SK-N-SH (cell line): ENCODE measurements around the gene ZNRF1. TPM values are rescaled to one million over a fixed set of nuclear protein-coding genes. Genes with fewer than 3 reads are reported as not detected.
A peak's percentile ranks its signal among the peaks of the same experiment; 100 is the strongest.

Experiments
- CTCF ChIA-PET: fragments of 300-600, 350-600 bp; formaldehyde crosslinking; extraction: SDS; loops from one replicate; lab custom pipeline; 2021; lab: Yijun Ruan, JAX
- POLR2A ChIA-PET: fragments of 350-600 bp; sonication (Branson Sonifier 250); formaldehyde crosslinking; extraction: SDS; loops from one replicate; lab custom pipeline; 2020; ENCODE audit warnings: antibody characterized with exemption, inconsistent platforms; lab: Yijun Ruan, JAX
- DNase-seq: peaks from one replicate; pipeline ENCODE4 v3.0.0; 2012
- H2AFZ ChIP-seq: fragments of 200-600 bp; sonication (generic); 2 replicates; pipeline ENCODE4 v1.8.1; 2016; ENCODE audit warnings: antibody characterized with exemption, mild to moderate bottlenecking, low read depth
- H3F3A ChIP-seq: fragments of 200-600 bp; sonication (generic); replicated peaks from 2 replicates; pipeline ENCODE3; 2016; ENCODE audit warnings: antibody characterized with exemption, mild to moderate bottlenecking; ENCODE audit not compliant: insufficient read depth
- H3K27ac ChIP-seq, 2 experiments: fragments of 200-500 bp in 1 of 2; fragments of 200-600 bp in 1 of 2; sonication (Bioruptor generic) in 1 of 2; sonication (generic), shearing (Covaris generic) in 1 of 2; 2 replicates each; pipeline versions ENCODE4 v1.5.1 to v1.6.1; 2014 to 2016; ENCODE audit warnings: low read depth in 2 of 2, inconsistent platforms in 1 of 2, low read length in 1 of 2, mild to moderate bottlenecking in 1 of 2, mixed read lengths in 1 of 2
- H3K27me3 ChIP-seq: fragments of 200-600 bp; sonication (generic), shearing (Covaris generic); 2 replicates; pipeline ENCODE4 v1.6.1; 2016; ENCODE audit warnings: mixed run types; ENCODE audit not compliant: insufficient read depth
- H3K36me3 ChIP-seq, 2 experiments: fragments of 200-500 bp in 1 of 2; fragments of 200-600 bp in 1 of 2; sonication (Bioruptor generic) in 1 of 2; sonication (generic) in 1 of 2; replicated peaks in 1 of 2; 2 replicates each; pipeline versions ENCODE3 to v1.5.1; 2014 to 2016; ENCODE audit warnings: low read length in 1 of 2, mild to moderate bottlenecking in 1 of 2; ENCODE audit not compliant: insufficient read depth in 2 of 2, control insufficient read depth in 1 of 2
- H3K4me1 ChIP-seq, 2 experiments: fragments of 200-500 bp in 1 of 2; fragments of 200-600 bp in 1 of 2; sonication (Bioruptor generic) in 1 of 2; sonication (generic), shearing (Covaris generic) in 1 of 2; 2 replicates each; pipeline versions ENCODE4 v1.5.1 to v1.6.1; 2014 to 2016; ENCODE audit warnings: low read depth in 1 of 2, low read length in 1 of 2, mixed run types in 1 of 2; ENCODE audit not compliant: insufficient read depth in 2 of 2, control insufficient read depth in 1 of 2
- H3K4me2 ChIP-seq: fragments of 200-600 bp; sonication (generic), shearing (Covaris generic); 2 replicates; pipeline ENCODE4 v1.6.1; 2017; ENCODE audit warnings: mixed run types
- H3K4me3 ChIP-seq, 2 experiments: fragments of 200-500 bp in 1 of 2; fragments of 200-600 bp in 1 of 2; sonication (Bioruptor generic) in 1 of 2; sonication (generic), shearing (Covaris generic) in 1 of 2; 2 replicates each; pipeline versions ENCODE4 v1.5.1 to v1.8.1; 2014 to 2016; ENCODE audit warnings: low read depth in 2 of 2, inconsistent platforms in 1 of 2, low read length in 1 of 2, mild to moderate bottlenecking in 1 of 2, mixed read lengths in 1 of 2, moderate library complexity in 1 of 2
- H3K79me2 ChIP-seq: fragments of 200-600 bp; sonication (generic); 2 replicates; pipeline ENCODE4 v1.8.1; 2017; ENCODE audit warnings: mild to moderate bottlenecking; ENCODE audit not compliant: insufficient read depth
- H3K9ac ChIP-seq: fragments of 200-600 bp; sonication (generic); 2 replicates; pipeline ENCODE4 v1.6.1; 2017; ENCODE audit warnings: mixed run types
- H3K9me2 ChIP-seq: fragments of 200-600 bp; sonication (generic); 2 replicates; pipeline ENCODE4 v1.6.1; 2017; ENCODE audit warnings: mixed run types
- H3K9me3 ChIP-seq: fragments of 200-600 bp; sonication (generic); 2 replicates; pipeline ENCODE4 v1.6.1; 2017; ENCODE audit warnings: mixed run types, mild to moderate bottlenecking, moderate library complexity
- H4K20me1 ChIP-seq: fragments of 200-600 bp; sonication (generic); 2 replicates; pipeline ENCODE4 v1.6.1; 2017; ENCODE audit warnings: mild to moderate bottlenecking, mixed run types; ENCODE audit not compliant: insufficient read depth
- CHD2 ChIP-seq: fragments of 150-350 bp; IDR thresholded peaks from 2 replicates; pipeline ENCODE4 v1.6.1; 2018; ENCODE audit warnings: low read length; ENCODE audit not compliant: partially characterized antibody
- ELF1 ChIP-seq: IDR thresholded peaks from 2 replicates; pipeline ENCODE4 v1.4.0; 2012
- EP300 ChIP-seq, 2 experiments: IDR thresholded peaks; 2 replicates each; pipeline versions ENCODE4 v1.4.0 to v1.6.1; 2012; ENCODE audit warnings: borderline replicate concordance in 1 of 2, low read depth in 1 of 2, low read length in 1 of 2
- EZH2phosphoT487 ChIP-seq: fragments of 200-600 bp; sonication (generic); IDR thresholded peaks from 2 replicates; pipeline ENCODE4 v1.6.1; 2017; ENCODE audit warnings: low read depth, mixed run types, mild to moderate bottlenecking, antibody characterized with exemption, moderate library complexity, borderline replicate concordance
- FOXJ3 ChIP-seq: sonication (generic); formaldehyde crosslinking; IDR thresholded peaks from 2 replicates; pipeline ENCODE4 v1.5.1; 2020; ENCODE audit warnings: mild to moderate bottlenecking, missing genetic modification reagents
- FOXM1 ChIP-seq: IDR thresholded peaks from 2 replicates; pipeline ENCODE4 v1.4.0; 2012; ENCODE audit warnings: low read depth, mild to moderate bottlenecking
- GATA2 ChIP-seq: sonication (generic); formaldehyde crosslinking; IDR thresholded peaks from 2 replicates; pipeline ENCODE4 v1.5.0; 2020; ENCODE audit warnings: mild to moderate bottlenecking, missing genetic modification reagents
- JUND ChIP-seq: IDR thresholded peaks from 2 replicates; pipeline ENCODE4 v1.4.0; 2012
- NRF1 ChIP-seq: IDR thresholded peaks from 2 replicates; pipeline ENCODE4 v1.6.1; 2012; ENCODE audit warnings: low read depth, mild to moderate bottlenecking, low read length
- RAD21 ChIP-seq: IDR thresholded peaks from 2 replicates; pipeline ENCODE4 v1.6.1; 2012; ENCODE audit warnings: mild to moderate bottlenecking, low read length
- RCOR1 ChIP-seq: fragments of 150-350 bp; IDR thresholded peaks from 2 replicates; pipeline ENCODE4 v1.6.1; 2017; ENCODE audit warnings: antibody characterized with exemption, low read length
- RFX5 ChIP-seq: IDR thresholded peaks from 2 replicates; pipeline ENCODE4 v1.6.1; 2012; ENCODE audit warnings: mild to moderate bottlenecking, improper control_type of control experiment, low read length
- RXRA ChIP-seq: IDR thresholded peaks from 2 replicates; pipeline ENCODE4 v1.4.0; 2012; ENCODE audit warnings: low read depth, mild to moderate bottlenecking, borderline replicate concordance
- SMC3 ChIP-seq: IDR thresholded peaks from 2 replicates; pipeline ENCODE4 v1.6.1; 2012; ENCODE audit warnings: low read depth, low read length, improper control_type of control experiment
- TCF12 ChIP-seq: IDR thresholded peaks from 2 replicates; pipeline ENCODE4 v1.4.0; 2012
- YY1 ChIP-seq: IDR thresholded peaks from 2 replicates; pipeline ENCODE4 v1.4.0; 2012; ENCODE audit warnings: low read depth, mild to moderate bottlenecking
- WGBS: methylation state at CpG from one replicate; pipeline ENCODE4 v1.1.6; 2017; ENCODE audit warnings: low lambda C conversion rate; 5-methylcytosine and 5-hydroxymethylcytosine counted together
- polyA plus RNA-seq, 3 experiments: library from polyadenylated mRNA; depleted of rRNA; stranded (reverse); fragments of >200 nt; gene quantifications; 2 replicates each; pipeline ENCODE4 v1.2.3, GENCODE V29; 2012
- TF ChIP-seq, protein P1 (sequence below): fragments of 200-600 bp; sonication (generic); IDR thresholded peaks from 2 replicates; pipeline ENCODE4 v1.6.1; 2017; ENCODE audit warnings: antibody characterized with exemption, mild to moderate bottlenecking, moderate library complexity
- TF ChIP-seq, protein P2 (sequence below): IDR thresholded peaks from 2 replicates; pipeline ENCODE4 v1.4.0; 2012; ENCODE audit warnings: low read depth, borderline replicate concordance

Gene ZNRF1
- polyA plus RNA-seq, 1 of the 3 experiments (the other 2 are of a cell fraction): 23.7 TPM

DNA sequence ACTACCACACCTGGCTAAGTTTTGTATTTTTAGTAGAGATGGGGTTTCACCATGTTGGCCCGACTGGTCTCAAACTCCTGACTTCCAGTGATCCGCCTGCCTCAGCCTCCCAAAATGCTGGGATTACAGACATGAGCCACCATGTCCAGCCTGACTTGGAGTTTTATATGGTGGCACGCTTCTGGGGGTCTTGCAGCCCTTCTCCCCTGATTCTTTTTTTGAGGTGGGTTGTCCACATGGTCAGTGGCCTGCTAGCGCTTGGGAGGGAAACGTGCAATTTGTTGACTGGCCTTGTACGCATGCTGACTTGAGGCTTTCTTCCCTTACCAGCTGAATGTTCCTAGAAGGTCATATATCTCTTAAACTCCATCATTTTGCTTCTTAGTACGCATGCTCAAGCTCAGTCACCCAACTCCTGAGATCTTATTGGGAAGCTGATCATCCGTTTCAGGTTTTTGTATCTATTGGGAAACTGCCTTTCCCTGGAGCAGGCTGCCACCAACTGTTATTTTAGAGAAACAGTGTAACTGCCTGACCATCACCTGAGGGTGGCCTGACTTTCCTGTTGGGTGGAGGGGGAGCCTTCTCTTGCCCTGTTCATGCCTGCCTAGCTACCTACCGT is 131.4 kb downstream of the ZNRF1 start:
- no peaks in the 10 kb centered on the region for H3K4me1 ChIP-seq
- ChIA-PET CTCF (interaction anchor here (0.6 to 1.8 kb wide), 6 partner anchors 10 to 317 kb away, joined by 3 to 10 read pairs (median 4); partner anchors contain the start of gene ZNRF1), POLR2A (no interaction called here)
- H3K9ac ChIP-seq: no peak overlapping the region
- no peak for DNase-seq
- no peak overlapping the region for H3K4me3 ChIP-seq
- H3K79me2 ChIP-seq: no peaks in the 10 kb centered on the region
- H4K20me1 ChIP-seq: no peaks in the 10 kb centered on the region
- H3K36me3 ChIP-seq: no peaks in the 10 kb centered on the region
- TF ChIP-seq ELF1 (no peak), RAD21 (peak; percentile 48)
- no peaks in the 10 kb centered on the region for H3F3A ChIP-seq
- WGBS: 81% methylated on average over 9 of the region's 9 CpGs
- H2AFZ ChIP-seq: no peak overlapping the region
- H3K4me2 ChIP-seq: no peak overlapping the region
- H3K9me3 ChIP-seq: no peaks in the 10 kb centered on the region
- H3K27me3 ChIP-seq: no peaks in the 10 kb centered on the region; the same call in 1 of the 2 replicates
- no peaks in the 10 kb centered on the region for H3K9me2 ChIP-seq
- H3K27ac ChIP-seq: no peak overlapping the region

DNA sequence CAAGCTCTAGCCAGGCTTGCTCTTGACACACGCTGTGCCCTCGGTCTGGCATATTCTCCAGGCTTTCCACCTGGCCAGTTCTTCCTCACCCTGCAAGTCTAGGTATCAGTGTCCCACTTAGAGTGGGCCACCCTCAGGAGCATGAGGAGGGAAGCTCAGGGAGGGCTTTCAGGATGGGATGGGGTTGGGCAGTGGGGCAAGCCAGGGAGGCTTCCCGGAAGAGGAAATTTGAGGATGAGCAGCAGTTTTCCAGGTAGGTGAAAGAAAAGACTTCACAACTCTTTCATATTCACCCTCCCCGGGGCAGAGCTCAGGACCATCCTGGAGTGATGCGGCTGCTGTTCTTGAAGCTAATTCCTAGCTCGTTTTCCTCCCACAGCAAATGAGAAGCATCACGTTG is 132.3 kb downstream of the ZNRF1 start:
- Histone ChIP-seq H3K9me3 (no peaks in the 10 kb centered on the region), H3K9me2 (no peaks in the 10 kb centered on the region), H3K4me1 (no peaks in the 10 kb centered on the region), H2AFZ (no peak overlapping the region), H3K27ac (no peak overlapping the region), H3K27me3 (no peaks in the 10 kb centered on the region; the same call in 1 of the 2 replicates), H3K4me3 (no peak overlapping the region), H3K4me2 (no peak overlapping the region), H4K20me1 (no peaks in the 10 kb centered on the region), H3K36me3 (no peaks in the 10 kb centered on the region), H3F3A (no peaks in the 10 kb centered on the region), H3K79me2 (no peaks in the 10 kb centered on the region), H3K9ac (no peak overlapping the region)
- ChIA-PET CTCF (interaction anchor here (1.0 to 1.8 kb wide), 3 partner anchors 68 to 318 kb away, joined by 4 to 10 read pairs (median 4); partner anchors contain the start of gene ZNRF1), POLR2A (no interaction called here)
- WGBS: 57% methylated on average over 7 of the region's 7 CpGs
- DNase-seq: no peak
- TF ChIP-seq YY1 (no peak), CHD2 (no peak), NRF1 (no peak), RXRA (no peak), GATA2 (no peak), RCOR1 (no peak), EP300 (IDR thresholded peaks at IDR 0.05; ENCODE audit: borderline replicate concordance in 1 of 2, low read depth in 1 of 2, low read length in 1 of 2) (no peak), FOXM1 (no peak), JUND (no peak), SMC3 (no peak), ELF1 (no peak), RFX5 (no peak), TCF12 (no peak), FOXJ3 (CRISPR knock-in tag) (no peak), EZH2phosphoT487 (no peak)
- TF ChIP-seq, protein P1, sequence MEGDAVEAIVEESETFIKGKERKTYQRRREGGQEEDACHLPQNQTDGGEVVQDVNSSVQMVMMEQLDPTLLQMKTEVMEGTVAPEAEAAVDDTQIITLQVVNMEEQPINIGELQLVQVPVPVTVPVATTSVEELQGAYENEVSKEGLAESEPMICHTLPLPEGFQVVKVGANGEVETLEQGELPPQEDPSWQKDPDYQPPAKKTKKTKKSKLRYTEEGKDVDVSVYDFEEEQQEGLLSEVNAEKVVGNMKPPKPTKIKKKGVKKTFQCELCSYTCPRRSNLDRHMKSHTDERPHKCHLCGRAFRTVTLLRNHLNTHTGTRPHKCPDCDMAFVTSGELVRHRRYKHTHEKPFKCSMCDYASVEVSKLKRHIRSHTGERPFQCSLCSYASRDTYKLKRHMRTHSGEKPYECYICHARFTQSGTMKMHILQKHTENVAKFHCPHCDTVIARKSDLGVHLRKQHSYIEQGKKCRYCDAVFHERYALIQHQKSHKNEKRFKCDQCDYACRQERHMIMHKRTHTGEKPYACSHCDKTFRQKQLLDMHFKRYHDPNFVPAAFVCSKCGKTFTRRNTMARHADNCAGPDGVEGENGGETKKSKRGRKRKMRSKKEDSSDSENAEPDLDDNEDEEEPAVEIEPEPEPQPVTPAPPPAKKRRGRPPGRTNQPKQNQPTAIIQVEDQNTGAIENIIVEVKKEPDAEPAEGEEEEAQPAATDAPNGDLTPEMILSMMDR: no peak
- TF ChIP-seq, protein P2, sequence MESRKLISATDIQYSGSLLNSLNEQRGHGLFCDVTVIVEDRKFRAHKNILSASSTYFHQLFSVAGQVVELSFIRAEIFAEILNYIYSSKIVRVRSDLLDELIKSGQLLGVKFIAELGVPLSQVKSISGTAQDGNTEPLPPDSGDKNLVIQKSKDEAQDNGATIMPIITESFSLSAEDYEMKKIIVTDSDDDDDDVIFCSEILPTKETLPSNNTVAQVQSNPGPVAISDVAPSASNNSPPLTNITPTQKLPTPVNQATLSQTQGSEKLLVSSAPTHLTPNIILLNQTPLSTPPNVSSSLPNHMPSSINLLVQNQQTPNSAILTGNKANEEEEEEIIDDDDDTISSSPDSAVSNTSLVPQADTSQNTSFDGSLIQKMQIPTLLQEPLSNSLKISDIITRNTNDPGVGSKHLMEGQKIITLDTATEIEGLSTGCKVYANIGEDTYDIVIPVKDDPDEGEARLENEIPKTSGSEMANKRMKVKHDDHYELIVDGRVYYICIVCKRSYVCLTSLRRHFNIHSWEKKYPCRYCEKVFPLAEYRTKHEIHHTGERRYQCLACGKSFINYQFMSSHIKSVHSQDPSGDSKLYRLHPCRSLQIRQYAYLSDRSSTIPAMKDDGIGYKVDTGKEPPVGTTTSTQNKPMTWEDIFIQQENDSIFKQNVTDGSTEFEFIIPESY: no peak
